ENCODE results near the gene USP17L22. TPM values are rescaled to one million over a fixed set of nuclear protein-coding genes. Genes with fewer than 3 reads are reported as not detected.
"Not testable (repeated sequence)": the region's sequence is repeated elsewhere in the genome, so short reads cannot be mapped to it uniquely, and the experiment has no call there.

Gene USP17L22, protein sequence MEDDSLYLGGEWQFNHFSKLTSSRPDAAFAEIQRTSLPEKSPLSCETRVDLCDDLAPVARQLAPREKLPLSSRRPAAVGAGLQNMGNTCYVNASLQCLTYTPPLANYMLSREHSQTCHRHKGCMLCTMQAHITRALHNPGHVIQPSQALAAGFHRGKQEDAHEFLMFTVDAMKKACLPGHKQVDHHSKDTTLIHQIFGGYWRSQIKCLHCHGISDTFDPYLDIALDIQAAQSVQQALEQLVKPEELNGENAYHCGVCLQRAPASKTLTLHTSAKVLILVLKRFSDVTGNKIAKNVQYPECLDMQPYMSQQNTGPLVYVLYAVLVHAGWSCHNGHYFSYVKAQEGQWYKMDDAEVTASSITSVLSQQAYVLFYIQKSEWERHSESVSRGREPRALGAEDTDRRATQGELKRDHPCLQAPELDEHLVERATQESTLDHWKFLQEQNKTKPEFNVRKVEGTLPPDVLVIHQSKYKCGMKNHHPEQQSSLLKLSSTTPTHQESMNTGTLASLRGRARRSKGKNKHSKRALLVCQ
- total RNA-seq (2014; rRNA removed; shearing (Covaris generic)): not detected in 2 replicates

- DNase-seq (ENCODE audit: low spot score); in situ Hi-C loops (cut with HindIII; ENCODE audit: low sequenced_read_pairs): not testable (repeated sequence)
Observed at GRCh38 chr4:9267319-9267718, at the start of gene USP17L22. Gene USP17L22, plus strand, starts transcription at chr4:9267619. Its CDS starts 0 bp downstream, at chr4:9267619.

DNA sequence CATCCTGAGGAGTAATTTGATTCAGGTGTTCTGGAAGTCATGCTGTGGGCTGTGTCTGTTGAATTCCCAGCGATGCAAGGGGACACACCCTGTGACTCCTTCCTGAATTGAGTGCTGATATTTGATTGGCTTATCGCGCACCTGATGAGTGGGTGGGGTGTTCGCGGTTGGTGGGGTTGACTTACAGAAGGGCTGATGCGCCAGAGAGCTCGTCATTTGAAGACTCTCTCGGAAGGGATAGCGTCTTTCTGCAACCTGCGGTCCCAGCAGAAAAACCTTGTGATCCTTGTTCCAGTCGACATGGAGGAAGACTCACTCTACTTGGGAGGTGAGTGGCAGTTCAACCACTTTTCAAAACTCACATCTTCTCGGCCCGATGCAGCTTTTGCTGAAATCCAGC, 47.6 kb upstream of the USP17L22 start, which contains the start of gene USP17L12:
TSS of gene USP17L12 (plus strand) at position 301 of the 400 bp plus-strand sequence. CDS start at position 301, 0 bp downstream.
- in situ Hi-C loops (cut with HindIII; ENCODE audit: low sequenced_read_pairs); DNase-seq (ENCODE audit: low spot score): not testable (repeated sequence)

DNA sequence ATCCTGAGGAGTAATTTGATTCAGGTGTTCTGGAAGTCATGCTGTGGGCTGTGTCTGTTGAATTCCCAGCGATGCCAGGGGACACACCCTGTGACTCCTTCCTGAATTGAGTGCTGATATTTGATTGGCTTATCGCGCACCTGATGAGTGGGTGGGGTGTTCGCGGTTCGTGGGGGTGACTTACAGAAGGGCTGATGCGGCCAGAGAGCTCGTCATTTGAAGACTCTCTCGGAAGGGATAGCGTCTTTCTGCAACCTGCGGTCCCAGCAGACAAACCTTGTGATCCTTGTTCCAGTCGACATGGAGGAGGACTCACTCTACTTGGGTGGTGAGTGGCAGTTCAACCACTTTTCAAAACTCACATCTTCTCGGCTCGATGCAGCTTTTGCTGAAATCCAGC, 42.8 kb upstream of the USP17L22 start, which contains the start of gene USP17L13:
TSS of gene USP17L13 (plus strand) at position 301 of the 400 bp plus-strand sequence. CDS start at position 301, 0 bp downstream.
- DNase-seq (ENCODE audit: low spot score); in situ Hi-C loops (cut with HindIII; ENCODE audit: low sequenced_read_pairs): not testable (repeated sequence)

DNA sequence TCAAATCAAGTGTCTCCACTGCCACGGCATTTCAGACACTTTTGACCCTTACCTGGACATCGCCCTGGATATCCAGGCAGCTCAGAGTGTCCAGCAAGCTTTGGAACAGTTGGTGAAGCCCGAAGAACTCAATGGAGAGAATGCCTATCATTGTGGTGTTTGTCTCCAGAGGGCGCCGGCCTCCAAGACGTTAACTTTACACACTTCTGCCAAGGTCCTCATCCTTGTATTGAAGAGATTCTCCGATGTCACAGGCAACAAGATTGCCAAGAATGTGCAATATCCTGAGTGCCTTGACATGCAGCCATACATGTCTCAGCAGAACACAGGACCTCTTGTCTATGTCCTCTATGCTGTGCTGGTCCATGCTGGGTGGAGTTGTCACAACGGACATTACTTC, 37.2 kb upstream of the USP17L22 start:
- DNase-seq (ENCODE audit: low spot score): not testable (repeated sequence)

DNA sequence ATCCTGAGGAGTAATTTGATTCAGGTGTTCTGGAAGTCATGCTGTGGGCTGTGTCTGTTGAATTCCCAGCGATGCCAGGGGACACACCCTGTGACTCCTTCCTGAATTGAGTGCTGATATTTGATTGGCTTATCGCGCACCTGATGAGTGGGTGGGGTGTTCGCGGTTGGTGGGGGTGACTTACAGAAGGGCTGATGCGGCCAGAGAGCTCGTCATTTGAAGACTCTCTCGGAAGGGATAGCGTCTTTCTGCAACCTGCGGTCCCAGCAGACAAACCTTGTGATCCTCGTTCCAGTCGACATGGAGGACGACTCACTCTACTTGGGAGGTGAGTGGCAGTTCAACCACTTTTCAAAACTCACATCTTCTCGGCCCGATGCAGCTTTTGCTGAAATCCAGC, 33.3 kb upstream of the USP17L22 start, which contains the start of gene USP17L15:
TSS of gene USP17L15 (plus strand) at position 301 of the 400 bp plus-strand sequence. CDS start at position 301, 0 bp downstream.
- DNase-seq (ENCODE audit: low spot score); in situ Hi-C loops (cut with HindIII; ENCODE audit: low sequenced_read_pairs): not testable (repeated sequence)

More for the DNA sequence above, 37.2 kb upstream of the USP17L22 start:
- in situ Hi-C loops (cut with HindIII; ENCODE audit: low sequenced_read_pairs): not testable (repeated sequence)

- in situ Hi-C loops (cut with HindIII; ENCODE audit: low sequenced_read_pairs): not testable (repeated sequence)
- DNase-seq (ENCODE audit: low spot score): peak; percentile 0
Observed at GRCh38 chr4:9238461-9238860, 29.0 kb upstream of the USP17L22 start.

- DNase-seq (ENCODE audit: low spot score); in situ Hi-C loops (cut with HindIII; ENCODE audit: low sequenced_read_pairs): not testable (repeated sequence)
Observed at GRCh38 chr4:9243579-9243978, 23.8 kb upstream of the USP17L22 start, which contains the start of gene USP17L17. Gene USP17L17, plus strand, starts transcription at chr4:9243879. Its CDS starts 0 bp downstream, at chr4:9243879.

GRCh38 chr4:9247953-9248680, 19.3 kb upstream of the USP17L22 start, which contains the start of gene USP17L18:
Gene USP17L18, plus strand, starts transcription at chr4:9248630. Its CDS starts 0 bp downstream, at chr4:9248630.
- DNase-seq (ENCODE audit: low spot score); in situ Hi-C loops (cut with HindIII; ENCODE audit: low sequenced_read_pairs): not testable (repeated sequence)

GRCh38 chr4:9253078-9253477, 14.3 kb upstream of the USP17L22 start, which contains the start of gene USP17L19:
Gene USP17L19, plus strand, starts transcription at chr4:9253378. Its CDS starts 0 bp downstream, at chr4:9253378.
- in situ Hi-C loops (cut with HindIII; ENCODE audit: low sequenced_read_pairs); DNase-seq (ENCODE audit: low spot score): not testable (repeated sequence)

- in situ Hi-C loops (cut with HindIII; ENCODE audit: low sequenced_read_pairs); DNase-seq (ENCODE audit: low spot score): not testable (repeated sequence)
Observed at GRCh38 chr4:9257824-9258223, 9.6 kb upstream of the USP17L22 start, which contains the start of gene USP17L20. Gene USP17L20, plus strand, starts transcription at chr4:9258124. Its CDS starts 0 bp downstream, at chr4:9258124.

- in situ Hi-C loops (cut with HindIII; ENCODE audit: low sequenced_read_pairs); DNase-seq (ENCODE audit: low spot score): not testable (repeated sequence)
Observed at GRCh38 chr4:9262572-9262971, 4.8 kb upstream of the USP17L22 start, which contains the start of gene USP17L21. Gene USP17L21, plus strand, starts transcription at chr4:9262872. Its CDS starts 0 bp downstream, at chr4:9262872.

GRCh38 chr4:9271719-9272118, 4.3 kb downstream of the USP17L22 start:
- DNase-seq (ENCODE audit: low spot score); in situ Hi-C loops (cut with HindIII; ENCODE audit: low sequenced_read_pairs): not testable (repeated sequence)

Other genes with a start within 250 kb of the USP17L22 start
- not detected in 2 replicates for gene FAM90A26, start 97.2 kb upstream of the USP17L22 start, total RNA-seq (2014; rRNA removed; shearing (Covaris generic))
- gene USP17L10, start 57.0 kb upstream of the USP17L22 start, total RNA-seq (2014; rRNA removed; shearing (Covaris generic)): not detected in 2 replicates
- gene USP17L11, start 52.2 kb upstream of the USP17L22 start, total RNA-seq (2014; rRNA removed; shearing (Covaris generic)): not detected in 2 replicates
- gene USP17L12, start 47.5 kb upstream of the USP17L22 start, total RNA-seq (2014; rRNA removed; shearing (Covaris generic)): not detected in 2 replicates
- not detected in 2 replicates for gene USP17L13, start 42.7 kb upstream of the USP17L22 start, total RNA-seq (2014; rRNA removed; shearing (Covaris generic))
- gene USP17L15, start 33.2 kb upstream of the USP17L22 start, total RNA-seq (2014; rRNA removed; shearing (Covaris generic)): not detected in 2 replicates
- not detected in 2 replicates for gene USP17L17, start 23.7 kb upstream of the USP17L22 start, total RNA-seq (2014; rRNA removed; shearing (Covaris generic))
- gene USP17L18, start 19.0 kb upstream of the USP17L22 start, total RNA-seq (2014; rRNA removed; shearing (Covaris generic)): not detected in 2 replicates
- not detected in 2 replicates for gene USP17L19, start 14.2 kb upstream of the USP17L22 start, total RNA-seq (2014; rRNA removed; shearing (Covaris generic))
- not detected in 2 replicates for gene USP17L20, start 9.5 kb upstream of the USP17L22 start, total RNA-seq (2014; rRNA removed; shearing (Covaris generic))
- not detected in 2 replicates for gene USP17L21, start 4.7 kb upstream of the USP17L22 start, total RNA-seq (2014; rRNA removed; shearing (Covaris generic))
- gene USP17L24, start 57.5 kb downstream of the USP17L22 start, total RNA-seq (2014; rRNA removed; shearing (Covaris generic)): not detected in 2 replicates
- not detected in 2 replicates for gene USP17L25, start 62.3 kb downstream of the USP17L22 start, total RNA-seq (2014; rRNA removed; shearing (Covaris generic))
- not detected in 2 replicates for gene USP17L26, start 67.0 kb downstream of the USP17L22 start, total RNA-seq (2014; rRNA removed; shearing (Covaris generic))
- gene USP17L5, start 71.8 kb downstream of the USP17L22 start, total RNA-seq (2014; rRNA removed; shearing (Covaris generic)): not detected in 2 replicates
- not detected in 2 replicates for gene USP17L27, start 76.5 kb downstream of the USP17L22 start, total RNA-seq (2014; rRNA removed; shearing (Covaris generic))
- not detected in 2 replicates for gene USP17L28, start 81.3 kb downstream of the USP17L22 start, total RNA-seq (2014; rRNA removed; shearing (Covaris generic))
- not detected in 2 replicates for gene USP17L29, start 86.0 kb downstream of the USP17L22 start, total RNA-seq (2014; rRNA removed; shearing (Covaris generic))
- gene USP17L30, start 95.5 kb downstream of the USP17L22 start, total RNA-seq (2014; rRNA removed; shearing (Covaris generic)): not detected in 2 replicates
- gene DEFB131A, start 176.8 kb downstream of the USP17L22 start, total RNA-seq (2014; rRNA removed; shearing (Covaris generic)): not detected in 2 replicates

Measured in G401 (cell line).